Colonic mucosa (tissue), 4 donors: Measurements from ENCODE around the gene CLBA1. TPM values are rescaled to one million over a fixed set of nuclear protein-coding genes. Genes with fewer than 3 reads are reported as not detected.

Experiments used
- DNase-seq: peaks from one replicate; pipeline ENCODE4 v3.0.0-alpha.2; 2020
- H3K27ac ChIP-seq: fragments of 200-600 bp; one replicate; pipeline ENCODE4 v1.8.0; 2021
- H3K27me3 ChIP-seq: fragments of 200-600 bp; one replicate; pipeline ENCODE4 v1.8.0; 2021
- H3K36me3 ChIP-seq: fragments of 200-600 bp; one replicate; pipeline ENCODE4 v1.8.0; 2021
- H3K4me1 ChIP-seq: fragments of 200-600 bp; one replicate; pipeline ENCODE4 v1.8.0; 2021; ENCODE audit warnings: mild to moderate bottlenecking
- H3K4me3 ChIP-seq: fragments of 200-600 bp; one replicate; pipeline ENCODE4 v1.8.0; 2021
- H3K9ac ChIP-seq, 2 donors: one replicate each; pipeline ENCODE4 v1.7.0; 2013; ENCODE audit warnings: control low read depth in 2 of 2, low read depth in 2 of 2, low read length in 2 of 2
- H3K9me3 ChIP-seq: fragments of 200-600 bp; one replicate; pipeline ENCODE4 v1.8.0; 2021
- intact Hi-C: fragments of 100-400 bp; cut with DNase I; formaldehyde crosslinking; loops from one replicate; pipeline ENCODE4 v1.14.1; 2022
- total RNA-seq, 2 donors: library from RNA; stranded (reverse); fragmentation: NEBNext Ultra II Directional in 1 of 2; extraction: Animal tissue kit (Norgen Biotek cat#: 25700) in 1 of 2; gene quantifications; one replicate each; pipeline ENCODE4 v1.2.1, GENCODE V29; 2021
- TF ChIP-seq, protein P1 (sequence below): fragments of 200-600 bp; IDR thresholded peaks from one replicate; pipeline ENCODE4 v1.8.0; 2022; ENCODE audit warnings: antibody characterized with exemption, mild to moderate bottlenecking
- donor health status: healthy.
- donor health status: DM: no; HTN: no; CAD: no.
- donor health status: DM: no; HTN: no; CAD: no.

Gene CLBA1
- total RNA-seq, 2 donors from 2014 or later: 3.8 TPM

DNA sequence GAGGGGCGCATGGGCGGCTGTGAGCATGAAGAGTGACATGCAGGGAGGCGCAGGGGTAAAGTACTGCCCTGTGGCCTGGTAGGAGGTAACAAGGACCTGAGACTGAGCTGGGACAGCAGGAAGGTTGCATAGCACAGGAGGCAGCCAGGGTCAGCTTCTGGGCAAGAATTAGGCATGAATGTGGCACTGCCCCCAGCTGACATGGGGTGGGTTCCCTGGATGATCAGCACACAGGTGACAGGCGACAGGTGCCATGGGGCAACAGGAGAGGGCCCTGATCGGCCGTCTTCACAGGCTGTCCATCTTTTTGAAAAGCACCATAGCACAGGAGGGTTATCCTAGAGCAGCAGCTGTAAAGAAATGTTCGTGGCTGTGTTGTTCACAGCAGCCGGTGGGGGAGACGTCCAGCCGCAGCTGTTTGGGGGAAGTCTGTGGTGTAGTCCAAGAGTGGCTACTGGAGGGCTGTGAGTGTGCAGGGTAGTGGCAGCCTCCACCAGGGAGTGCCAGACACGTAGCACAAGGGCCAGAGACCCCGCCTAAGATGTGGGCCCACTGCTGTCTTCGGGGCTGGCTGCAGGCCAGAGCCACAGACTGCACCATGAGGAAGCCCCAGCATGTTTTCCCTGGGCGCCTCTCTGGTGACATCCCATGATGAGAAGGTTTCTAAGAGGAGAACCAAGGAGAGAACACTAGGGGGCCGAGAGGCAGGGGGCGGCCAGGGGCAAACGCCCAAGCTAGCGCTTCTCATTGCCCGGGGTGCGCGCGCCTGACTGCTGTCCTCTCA is 8.4 kb downstream of the CLBA1 start:
- DNase-seq: no peak
- Histone ChIP-seq H3K27ac (no peak overlapping the region), H3K9ac (no peak overlapping the region), H3K36me3 (no peaks in the 10 kb centered on the region), H3K27me3 (no peaks in the 10 kb centered on the region), H3K4me1 (no peaks in the 10 kb centered on the region), H3K9me3 (no peaks in the 10 kb centered on the region), H3K4me3 (no peak overlapping the region)
- TF ChIP-seq, protein P1, sequence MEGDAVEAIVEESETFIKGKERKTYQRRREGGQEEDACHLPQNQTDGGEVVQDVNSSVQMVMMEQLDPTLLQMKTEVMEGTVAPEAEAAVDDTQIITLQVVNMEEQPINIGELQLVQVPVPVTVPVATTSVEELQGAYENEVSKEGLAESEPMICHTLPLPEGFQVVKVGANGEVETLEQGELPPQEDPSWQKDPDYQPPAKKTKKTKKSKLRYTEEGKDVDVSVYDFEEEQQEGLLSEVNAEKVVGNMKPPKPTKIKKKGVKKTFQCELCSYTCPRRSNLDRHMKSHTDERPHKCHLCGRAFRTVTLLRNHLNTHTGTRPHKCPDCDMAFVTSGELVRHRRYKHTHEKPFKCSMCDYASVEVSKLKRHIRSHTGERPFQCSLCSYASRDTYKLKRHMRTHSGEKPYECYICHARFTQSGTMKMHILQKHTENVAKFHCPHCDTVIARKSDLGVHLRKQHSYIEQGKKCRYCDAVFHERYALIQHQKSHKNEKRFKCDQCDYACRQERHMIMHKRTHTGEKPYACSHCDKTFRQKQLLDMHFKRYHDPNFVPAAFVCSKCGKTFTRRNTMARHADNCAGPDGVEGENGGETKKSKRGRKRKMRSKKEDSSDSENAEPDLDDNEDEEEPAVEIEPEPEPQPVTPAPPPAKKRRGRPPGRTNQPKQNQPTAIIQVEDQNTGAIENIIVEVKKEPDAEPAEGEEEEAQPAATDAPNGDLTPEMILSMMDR: no peak
- intact Hi-C loops: no loop called here

DNA sequence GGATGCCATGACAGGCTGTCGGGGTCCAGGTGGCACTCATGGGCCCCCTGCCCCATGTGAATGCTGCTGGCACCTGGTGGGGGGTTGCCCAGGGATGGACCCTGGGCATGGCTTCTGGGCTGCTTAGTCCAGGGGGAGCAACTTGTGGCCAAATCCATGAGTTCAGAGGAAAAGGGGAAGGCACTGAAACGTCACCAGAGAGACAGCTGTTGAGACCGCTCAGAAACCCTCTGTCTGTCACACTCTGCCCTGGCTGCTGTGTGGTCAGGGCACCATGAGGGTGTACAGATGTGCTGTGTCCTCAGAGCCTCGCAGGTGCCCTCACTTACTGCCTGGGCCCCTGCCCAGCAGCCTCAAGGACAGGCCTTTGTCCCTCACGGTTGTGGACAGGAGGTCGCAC is 9.4 kb downstream of the CLBA1 start:
- H3K4me3 ChIP-seq: no peak overlapping the region
- no peaks in the 10 kb centered on the region for H3K36me3 ChIP-seq
- DNase-seq: no peak
- TF ChIP-seq, protein P1: no peak
- H3K27ac ChIP-seq: no peak overlapping the region
- no peaks in the 10 kb centered on the region for H3K27me3 ChIP-seq
- no peak overlapping the region for H3K9ac ChIP-seq
- intact Hi-C loops: no loop called here
- H3K9me3 ChIP-seq: no peaks in the 10 kb centered on the region
- no peaks in the 10 kb centered on the region for H3K4me1 ChIP-seq

DNA sequence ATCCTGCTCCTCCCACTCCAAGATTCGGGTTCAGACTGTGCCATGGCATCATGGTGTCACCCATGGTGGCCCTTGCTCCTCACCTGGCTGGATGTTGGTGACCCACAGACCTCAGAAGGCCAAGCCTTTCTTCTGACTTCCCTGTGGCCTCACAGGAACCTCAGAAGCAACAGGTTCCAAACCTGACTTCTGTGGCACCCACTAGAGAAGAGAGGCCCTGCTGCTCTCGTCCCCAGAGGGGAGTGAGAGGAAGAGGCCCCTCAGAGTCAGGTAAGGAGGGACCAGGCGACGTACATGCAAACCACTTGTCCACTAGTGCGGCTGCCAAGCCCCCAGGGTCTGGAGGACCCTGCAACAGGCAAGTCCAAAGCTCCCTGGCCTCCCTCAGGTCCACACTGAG is 10.4 kb downstream of the CLBA1 start:
- Histone ChIP-seq H3K4me1 (no peaks in the 10 kb centered on the region), H3K9me3 (no peaks in the 10 kb centered on the region), H3K27me3 (no peaks in the 10 kb centered on the region), H3K4me3 (no peak overlapping the region), H3K36me3 (no peaks in the 10 kb centered on the region), H3K9ac (no peak overlapping the region), H3K27ac (no peak overlapping the region)
- TF ChIP-seq, protein P1: no peak
- no peak for DNase-seq
- intact Hi-C loops: no loop called here

DNA sequence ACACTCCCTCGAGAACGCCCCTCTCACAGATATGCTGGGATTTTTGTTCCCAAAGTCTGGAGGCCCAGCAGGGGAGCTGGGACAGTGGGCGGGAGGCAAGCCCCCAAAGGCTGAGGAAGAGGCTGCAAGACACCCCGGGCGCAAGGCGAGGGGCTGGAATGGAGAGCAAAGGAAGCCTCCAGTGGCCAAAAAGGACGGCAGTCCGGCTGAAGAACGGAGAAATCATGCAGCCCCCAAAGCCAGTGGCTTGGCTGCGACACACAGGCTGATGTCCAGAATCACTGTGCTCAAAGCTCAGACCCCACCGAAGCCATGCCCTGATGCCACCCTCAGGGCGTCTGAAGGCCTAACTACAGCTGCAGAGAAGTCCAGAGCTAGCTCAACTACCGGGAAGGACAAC is 10.9 kb downstream of the CLBA1 start:
- no peaks in the 10 kb centered on the region for H3K4me1 ChIP-seq
- H3K4me3 ChIP-seq: no peak overlapping the region
- no peaks in the 10 kb centered on the region for H3K36me3 ChIP-seq
- TF ChIP-seq, protein P1: no peak
- no peak overlapping the region for H3K27ac ChIP-seq
- H3K9me3 ChIP-seq: no peaks in the 10 kb centered on the region
- intact Hi-C loops: no loop called here
- DNase-seq: no peak
- H3K27me3 ChIP-seq: no peaks in the 10 kb centered on the region
- no peak overlapping the region for H3K9ac ChIP-seq

DNA sequence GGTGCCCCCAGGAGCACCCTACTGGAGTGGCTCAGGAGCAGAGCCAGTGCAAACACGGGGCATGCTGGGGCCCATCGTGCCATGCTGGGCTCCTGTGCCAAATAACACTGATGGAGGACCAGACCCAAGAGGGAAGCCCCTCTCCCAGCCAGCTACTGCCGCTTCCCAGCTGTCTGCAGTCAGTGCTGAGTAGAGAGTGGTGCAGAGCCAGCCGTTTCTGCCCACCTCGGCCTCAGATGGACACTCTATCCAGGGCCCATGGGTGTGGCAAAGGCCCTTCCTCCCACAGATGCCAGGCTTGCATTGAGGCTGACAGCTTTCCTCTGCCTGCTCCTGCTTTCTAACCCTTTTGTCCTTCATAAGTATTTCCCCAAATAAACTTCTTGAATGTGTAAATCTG is 13.2 kb downstream of the CLBA1 start:
- intact Hi-C loops: no loop called here
- Histone ChIP-seq H3K27ac (no peak overlapping the region), H3K9me3 (no peaks in the 10 kb centered on the region), H3K4me1 (no peaks in the 10 kb centered on the region), H3K4me3 (no peak overlapping the region), H3K36me3 (no peaks in the 10 kb centered on the region), H3K9ac (no peak overlapping the region), H3K27me3 (no peaks in the 10 kb centered on the region)
- TF ChIP-seq, protein P1: no peak
- DNase-seq: no peak
